Activated gamma-delta T cell treated with Interleukin-2 at 50 U/mL for 16 hours (primary cell): ENCODE results near the gene CAMK2D.

Source experiments
- DNase-seq: peaks from one replicate; pipeline ENCODE4 v3.0.0-alpha.2; 2020

Gene CAMK2D

DNA sequence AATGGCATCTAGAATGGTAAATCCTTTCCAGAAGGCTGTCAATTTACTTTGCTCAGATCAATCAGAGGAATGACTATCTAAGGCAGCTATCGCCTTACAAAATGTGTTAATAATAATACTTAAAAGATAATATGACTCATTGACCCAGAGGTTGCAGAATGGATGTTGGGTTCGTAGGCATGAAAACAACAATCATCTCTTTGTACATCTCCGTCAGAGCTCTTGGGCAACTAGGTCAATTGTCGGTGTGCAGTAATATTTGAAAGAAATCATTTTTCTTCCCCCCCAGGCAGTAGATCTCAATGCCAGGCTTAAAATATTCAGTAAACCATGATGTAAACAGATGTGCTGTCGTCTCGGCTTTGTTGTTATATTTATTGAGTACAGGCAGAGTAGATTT is 165.1 kb downstream of the CAMK2D start:
- DNase-seq = no peak

DNA sequence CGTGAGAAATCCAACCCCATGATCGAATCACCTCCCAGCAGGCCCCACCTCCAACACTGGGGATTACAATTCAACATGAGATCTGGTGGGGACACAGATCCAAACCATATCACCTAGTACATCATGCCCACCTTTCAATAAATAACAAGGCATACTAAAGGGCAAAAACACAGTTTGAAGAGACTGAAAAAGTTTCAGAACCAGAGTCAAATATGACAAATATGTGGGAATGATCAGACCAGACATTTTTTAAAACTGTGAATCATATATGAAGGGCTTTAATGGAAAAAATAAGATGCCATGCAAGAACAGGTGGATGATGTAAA is 167.3 kb downstream of the CAMK2D start:
- DNase-seq = no peak

DNA sequence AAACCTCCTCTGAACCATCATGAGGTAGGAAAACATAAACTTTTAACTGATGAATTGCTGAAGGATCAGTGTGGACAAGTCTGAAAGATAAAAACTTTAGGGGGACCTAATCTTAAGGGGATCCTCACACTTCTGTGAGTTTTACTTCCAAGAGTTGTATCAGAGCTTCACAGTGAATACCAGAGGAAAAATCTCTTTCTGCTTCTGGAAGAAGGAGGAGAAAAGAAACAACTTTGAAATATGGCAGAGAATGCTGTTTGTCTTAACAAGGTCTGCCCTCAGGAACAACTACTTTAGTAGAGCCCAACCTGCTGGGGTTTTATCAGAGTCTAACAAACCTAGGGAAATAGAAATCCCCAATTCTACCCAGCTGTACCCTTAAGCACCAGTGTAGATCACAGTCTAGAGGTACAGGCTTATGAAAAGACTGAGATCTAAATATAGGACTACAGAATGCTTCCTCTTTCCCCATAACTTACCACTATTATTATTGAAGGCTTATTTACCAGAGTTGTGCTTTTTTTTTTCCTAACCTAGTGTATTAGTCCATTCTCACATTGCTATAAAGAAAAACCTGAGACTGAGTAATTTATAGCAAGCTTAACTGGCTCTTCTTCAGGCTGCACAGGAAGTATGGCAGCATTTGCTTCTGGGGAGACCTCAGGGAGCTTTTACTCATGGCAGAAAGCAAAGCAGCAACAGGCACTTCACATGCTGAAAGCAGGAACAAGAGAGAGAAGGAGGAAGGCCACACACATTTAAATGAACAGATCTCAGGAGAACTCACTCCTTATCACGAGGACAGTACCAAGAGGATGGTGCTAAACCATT is 167.9 kb downstream of the CAMK2D start:
- DNase-seq = no peak

DNA sequence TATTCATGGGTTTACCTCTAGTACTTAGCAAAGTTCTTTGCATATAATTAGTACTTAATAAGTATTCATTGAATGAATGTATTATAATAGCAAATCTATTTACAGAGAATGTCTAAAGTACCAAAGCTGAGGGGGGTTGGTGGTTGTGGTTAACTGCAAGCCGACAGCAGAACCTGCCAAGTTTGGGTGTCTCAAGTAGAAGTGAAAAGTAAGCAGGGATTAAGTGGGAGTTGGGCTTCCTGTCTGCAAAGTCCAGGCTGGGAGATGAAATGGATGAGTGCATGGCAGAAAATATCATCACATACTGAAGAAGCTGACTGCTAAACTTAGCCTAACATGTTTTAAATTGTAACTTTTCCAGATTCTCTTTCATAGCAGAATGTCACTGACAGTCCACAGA is 169.6 kb downstream of the CAMK2D start:
- no peak for DNase-seq

DNA sequence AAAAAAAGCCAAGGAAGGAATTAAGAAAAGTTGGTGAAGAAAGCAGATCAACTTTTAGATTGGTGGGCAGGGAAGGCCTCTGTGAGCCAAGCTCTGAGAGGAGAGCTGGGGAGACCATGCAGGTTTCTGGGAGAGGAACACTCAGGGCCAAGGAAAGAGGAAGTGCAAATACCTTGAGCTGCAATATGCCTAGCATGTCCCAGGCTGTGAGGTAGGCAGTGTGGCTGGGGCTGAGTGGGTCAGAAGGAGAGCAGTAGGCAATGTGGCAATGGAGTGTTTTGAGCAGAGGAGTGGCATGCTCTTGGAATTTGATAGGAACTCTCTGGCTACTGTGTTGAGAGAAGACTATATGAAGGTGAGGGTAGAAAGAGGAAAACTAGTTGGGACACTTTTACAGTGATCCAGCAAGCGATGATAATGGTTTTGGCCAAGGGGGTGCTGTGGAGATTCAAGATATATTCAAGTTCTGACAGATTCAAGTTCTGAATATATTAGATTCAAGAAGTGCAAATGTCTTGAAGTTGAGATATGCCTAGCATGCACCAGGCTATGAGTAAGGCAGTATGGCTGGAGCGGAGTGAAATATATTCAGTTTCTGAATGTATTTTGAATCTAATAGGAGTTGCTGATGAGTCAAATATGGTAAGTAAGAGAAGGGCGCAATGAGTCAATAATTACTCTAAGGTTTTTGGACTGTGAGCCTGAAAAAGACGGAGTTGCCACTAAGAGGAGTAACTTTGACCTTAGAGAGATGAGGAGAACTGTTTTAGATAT is 172.5 kb downstream of the CAMK2D start:
- no peak for DNase-seq

DNA sequence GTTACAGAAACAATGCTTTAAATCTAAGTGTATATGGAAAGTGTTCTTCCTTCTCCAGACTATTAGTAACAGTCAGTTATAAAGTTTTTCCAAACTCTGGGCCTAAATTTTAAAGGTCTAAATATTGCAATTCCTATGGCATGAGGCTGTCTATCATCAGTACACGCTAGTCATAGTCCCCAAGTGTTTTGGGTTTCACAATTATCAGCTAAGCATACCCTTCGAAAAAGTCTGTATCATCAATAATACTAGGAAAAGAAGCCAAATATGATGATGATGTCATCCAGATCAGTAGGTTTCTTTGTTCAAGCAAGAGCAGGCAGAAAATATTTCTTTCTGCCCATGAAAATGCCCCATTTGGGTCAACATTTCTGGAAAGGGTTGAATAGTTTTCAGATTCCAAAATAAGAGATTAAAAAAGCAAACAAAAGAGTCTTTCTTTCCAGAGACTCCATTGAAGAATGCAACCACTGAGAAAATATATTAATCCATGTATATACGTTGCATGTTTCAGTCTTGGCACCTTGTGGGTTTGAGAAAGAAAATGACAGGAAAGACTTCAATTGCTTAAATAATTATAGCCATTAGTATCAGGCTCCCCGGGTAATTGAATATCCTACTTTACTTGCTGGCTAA is 173.8 kb downstream of the CAMK2D start:
- DNase-seq = no peak

DNA sequence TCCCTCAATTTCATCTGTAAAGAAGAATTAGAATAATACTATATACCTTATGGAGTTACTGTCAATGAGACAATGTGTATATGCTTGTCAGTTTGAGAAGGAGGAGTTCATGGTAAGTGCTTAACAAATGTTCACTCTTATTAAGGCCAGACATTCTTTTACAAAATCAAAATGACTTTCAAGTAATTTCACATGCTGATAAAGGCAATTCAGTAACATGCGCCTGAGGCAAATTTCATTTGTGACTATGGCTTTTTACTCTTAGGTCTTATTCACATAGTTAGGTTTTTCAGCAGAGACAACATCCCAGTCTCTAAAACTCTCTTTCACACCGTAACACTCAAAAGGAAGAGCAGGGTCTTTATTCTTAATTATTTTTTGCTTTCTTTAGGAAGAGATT is 174.4 kb downstream of the CAMK2D start:
- DNase-seq = no peak

DNA sequence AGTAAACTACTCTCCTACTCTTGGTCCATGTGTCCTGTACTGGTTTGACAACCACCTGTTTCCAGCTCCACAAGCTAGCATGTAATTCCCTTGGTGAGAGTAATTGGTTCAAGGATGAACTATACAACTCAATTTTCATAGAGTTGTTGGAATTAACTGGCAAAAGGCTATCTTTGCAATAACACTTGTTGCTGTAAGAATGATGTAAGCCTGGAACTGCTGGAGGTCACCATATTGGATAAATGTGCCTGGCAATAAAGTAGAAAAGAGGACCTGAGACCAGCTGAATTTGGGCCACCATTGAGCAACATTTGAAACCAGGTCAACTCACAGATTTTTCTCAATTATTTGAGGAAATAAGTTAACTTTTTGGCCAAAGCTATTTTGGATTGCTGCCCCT is 175.5 kb downstream of the CAMK2D start:
- DNase-seq = no peak

DNA sequence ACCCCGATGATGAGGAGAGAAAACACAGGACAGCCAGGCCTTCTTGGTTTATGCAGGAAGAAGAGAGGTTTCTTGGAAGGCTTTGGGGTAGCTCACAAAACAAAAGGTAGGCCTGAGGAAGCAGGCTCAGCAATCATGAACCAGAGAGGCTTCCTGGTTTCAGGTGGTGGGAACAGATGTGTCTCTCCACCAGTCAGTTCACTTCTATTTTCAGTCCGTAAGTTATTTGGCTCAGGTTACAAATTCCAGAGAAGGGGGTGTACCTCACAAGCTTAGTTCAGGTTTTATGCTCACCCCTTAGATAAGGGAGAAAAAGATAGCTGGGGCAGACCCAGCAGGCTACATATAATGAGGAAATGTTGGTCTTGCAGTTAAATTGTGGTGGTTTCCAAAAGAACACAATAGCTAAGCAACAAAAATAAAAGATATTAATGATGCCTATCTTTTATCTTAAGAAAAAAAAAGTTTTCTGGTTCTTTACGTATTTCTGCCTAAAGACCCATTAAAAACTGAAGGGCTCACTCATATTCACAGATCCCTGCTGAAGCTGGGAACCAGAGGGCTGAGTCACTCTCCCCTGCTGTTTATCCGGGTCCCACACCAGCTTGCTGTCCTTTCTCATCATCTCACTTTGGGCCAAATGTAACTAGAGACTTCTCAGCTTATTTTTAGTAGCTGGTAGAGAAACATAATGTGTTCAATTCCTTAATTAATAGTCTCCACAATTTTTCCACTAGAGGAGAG is 177.0 kb downstream of the CAMK2D start:
- no peak for DNase-seq

DNA sequence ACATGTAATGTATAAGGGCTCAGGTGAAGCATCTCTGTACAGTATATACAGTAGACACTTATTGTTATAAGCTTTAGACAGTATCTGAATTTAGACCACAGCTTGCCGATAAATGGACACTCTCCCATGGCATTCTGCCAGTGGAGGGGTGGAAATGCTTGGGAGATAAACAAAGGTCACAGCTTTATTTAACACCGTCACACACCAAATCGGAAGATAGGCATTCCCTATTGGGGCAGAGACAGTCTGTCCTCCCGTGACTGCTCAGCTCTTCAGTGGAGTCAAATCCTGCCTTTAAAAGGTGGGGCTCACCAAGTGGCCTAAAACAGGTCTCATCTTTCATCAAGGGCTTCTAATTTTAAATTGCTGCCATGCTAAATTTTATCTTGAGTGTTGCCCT is 178.8 kb downstream of the CAMK2D start:
- no peak for DNase-seq

DNA sequence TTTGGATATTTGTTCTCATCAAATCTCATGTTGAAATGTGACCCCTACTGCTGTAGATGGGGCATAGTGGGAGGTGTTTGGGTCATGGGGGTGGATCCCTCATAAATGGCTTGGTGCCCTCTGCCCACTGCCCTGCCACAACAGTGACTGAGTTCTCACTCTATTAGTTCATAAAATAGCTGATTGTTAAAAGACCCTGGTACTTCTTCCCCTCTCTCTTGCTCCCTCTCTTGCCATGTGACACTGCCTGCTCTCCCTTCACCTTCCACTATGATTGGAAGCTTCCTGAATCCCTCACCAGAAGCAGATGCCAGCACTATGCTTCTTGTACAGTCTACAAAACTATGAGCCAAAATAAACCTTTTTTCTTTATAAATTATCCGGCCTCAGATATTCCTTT is 182.2 kb downstream of the CAMK2D start:
- no peak for DNase-seq

DNA sequence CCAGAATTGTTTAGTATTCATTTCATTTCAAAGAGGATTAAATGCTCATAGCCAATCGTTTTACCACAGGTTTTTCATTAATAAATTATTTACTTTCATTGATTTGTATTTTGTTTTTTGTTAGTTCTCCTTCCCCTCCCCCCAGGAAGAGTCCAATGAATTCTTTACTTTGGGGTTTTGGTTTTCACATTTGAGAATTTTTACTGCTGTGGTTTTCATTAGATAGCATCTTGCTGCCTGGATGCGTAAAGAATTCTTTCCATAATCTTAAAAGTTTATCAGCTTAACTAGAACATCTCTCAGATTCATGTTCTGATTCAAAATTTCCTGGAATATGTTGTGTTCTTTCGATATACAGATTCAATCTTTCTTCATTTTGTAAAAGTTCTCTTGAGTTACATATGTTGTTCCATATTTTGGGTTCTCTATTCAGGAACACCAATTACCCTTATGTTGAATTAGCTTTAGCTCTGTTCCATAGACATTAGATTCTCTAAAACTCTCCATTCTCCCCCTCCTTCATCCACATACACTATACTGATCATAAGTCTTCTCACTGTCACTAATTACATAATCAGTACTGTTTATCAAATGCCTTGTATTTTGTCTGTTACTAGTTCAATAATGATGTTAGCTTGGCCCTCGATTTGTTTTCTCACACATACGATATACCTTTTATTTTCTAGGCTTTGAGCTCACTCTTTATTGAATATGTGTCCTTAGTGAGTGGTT is 184.4 kb downstream of the CAMK2D start:
- no peak for DNase-seq

DNA sequence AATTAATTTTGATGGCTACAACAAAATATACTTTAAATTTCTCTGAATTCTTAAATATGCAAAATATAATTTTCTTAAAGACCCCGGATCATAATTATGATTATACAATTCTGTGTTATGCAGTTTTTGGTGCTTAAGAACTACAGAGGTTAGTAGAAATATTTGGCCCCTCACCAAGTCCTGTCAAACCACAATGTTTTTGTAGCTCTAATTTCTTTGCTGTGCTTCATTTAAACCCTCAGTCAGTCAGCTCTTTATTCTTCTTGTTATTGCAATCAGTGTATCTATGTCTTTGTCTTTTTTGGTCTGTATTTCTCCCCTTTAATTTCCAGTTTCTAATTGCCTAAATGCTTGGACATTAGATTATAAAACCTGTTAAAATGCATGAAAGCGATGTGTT is 186.1 kb downstream of the CAMK2D start:
- DNase-seq = no peak

DNA sequence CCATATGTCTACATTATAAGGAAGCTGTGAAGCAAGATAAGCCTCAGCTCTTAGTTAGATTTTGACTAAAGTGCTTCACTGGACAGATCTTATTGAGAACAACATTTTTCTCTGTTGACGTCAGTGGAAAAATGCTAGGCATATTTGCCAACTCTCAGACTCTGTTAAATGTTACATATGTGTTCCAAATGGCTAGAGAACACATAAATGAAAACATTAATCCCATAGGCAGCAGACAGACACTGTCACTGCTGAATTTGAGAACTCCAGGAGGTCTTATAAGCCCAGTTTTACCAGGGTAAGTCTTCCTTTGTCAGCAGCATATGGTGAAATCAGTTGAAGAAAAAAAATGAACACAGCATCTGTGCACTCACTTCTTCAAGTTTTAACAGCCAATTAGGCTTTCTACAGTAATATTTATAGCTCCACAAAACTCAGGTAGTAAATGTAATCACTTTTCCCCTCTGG is 186.9 kb downstream of the CAMK2D start:
- no peak for DNase-seq

DNA sequence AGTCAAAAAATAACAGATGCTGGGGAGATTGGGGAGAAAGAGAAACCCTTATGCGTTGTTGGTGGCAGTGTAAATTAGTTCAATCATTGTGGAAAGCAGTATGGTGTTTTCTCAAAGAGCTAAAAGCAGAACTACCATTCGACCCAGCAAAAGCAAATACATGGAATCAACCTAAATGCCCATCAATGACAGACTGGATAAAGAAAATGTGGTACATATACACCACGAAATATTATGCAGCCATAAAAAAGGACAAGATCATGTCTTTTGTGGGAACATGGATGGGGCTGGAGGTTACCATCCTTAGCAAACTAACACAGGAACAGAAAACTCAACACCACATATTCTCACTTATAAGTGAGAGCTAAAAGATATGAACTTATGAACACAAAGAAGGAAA is 188.9 kb downstream of the CAMK2D start:
- DNase-seq = no peak

DNA sequence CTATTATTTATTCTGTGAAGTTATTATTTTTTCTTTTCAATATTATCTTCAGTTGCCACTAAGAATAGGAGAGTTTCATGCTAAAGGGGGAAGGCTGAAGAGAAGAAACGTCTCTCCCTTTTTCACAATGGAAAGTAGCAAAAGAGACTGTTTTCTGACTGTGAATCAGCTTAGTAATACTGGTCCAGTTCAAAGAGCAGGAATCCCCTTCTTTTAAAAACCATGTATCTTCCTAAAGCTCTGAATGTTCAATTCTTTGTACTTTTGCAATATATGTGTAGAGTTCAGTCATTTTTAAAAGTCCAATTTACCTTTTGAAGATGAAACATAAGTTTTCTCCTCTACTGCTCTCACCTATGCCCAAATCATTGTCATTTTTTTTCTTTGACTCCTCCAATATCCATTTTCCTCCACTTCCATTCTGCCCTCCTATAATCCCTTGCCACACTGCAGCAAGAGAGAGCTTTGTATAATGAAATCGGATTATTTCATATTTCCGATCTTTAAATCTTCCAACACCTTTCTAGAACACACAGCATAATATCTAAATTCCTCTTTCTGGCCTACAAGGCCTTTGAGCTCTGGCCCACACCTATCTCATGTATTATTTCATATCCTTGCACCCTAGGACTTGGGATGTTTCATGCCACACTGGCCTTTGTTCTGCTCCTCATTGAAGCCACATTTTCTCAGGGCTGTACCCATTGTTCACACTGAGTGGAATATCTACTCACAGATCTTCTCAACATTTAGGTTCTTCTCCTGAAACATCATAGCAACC is 195.3 kb downstream of the CAMK2D start:
- no peak for DNase-seq

DNA sequence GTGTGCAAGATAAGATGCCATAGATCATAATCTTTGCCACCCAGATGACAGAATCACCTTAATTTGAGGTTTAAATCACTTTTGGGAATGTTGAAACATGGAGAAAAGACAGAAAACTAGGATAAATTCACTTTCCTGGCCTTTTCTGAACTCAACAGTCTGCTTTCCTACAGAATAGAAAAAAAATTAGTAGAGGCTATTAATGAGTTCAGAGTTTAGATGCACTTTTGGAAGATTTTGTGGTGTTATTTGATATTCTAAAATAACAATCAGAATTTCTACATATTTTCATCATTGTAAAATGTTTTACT is 195.9 kb downstream of the CAMK2D start:
- DNase-seq = no peak

DNA sequence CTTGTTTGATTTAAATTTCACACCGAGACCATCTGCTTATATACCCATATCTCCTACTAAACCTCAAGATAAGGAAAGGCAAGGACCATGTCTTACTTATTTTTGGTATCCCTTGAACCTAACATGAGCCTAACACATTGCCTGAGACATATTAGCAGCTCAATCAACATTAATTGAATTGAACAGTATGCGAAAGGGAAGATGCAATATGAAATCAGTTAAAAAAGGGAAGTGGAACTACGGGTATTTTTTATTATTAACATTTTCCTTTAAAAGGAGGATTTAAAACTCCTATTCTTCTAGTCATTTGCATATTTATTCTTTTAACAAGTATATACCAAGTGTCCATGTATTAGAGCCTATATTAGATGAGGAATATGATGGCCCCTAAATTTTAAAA is 197.0 kb downstream of the CAMK2D start:
- no peak for DNase-seq

DNA sequence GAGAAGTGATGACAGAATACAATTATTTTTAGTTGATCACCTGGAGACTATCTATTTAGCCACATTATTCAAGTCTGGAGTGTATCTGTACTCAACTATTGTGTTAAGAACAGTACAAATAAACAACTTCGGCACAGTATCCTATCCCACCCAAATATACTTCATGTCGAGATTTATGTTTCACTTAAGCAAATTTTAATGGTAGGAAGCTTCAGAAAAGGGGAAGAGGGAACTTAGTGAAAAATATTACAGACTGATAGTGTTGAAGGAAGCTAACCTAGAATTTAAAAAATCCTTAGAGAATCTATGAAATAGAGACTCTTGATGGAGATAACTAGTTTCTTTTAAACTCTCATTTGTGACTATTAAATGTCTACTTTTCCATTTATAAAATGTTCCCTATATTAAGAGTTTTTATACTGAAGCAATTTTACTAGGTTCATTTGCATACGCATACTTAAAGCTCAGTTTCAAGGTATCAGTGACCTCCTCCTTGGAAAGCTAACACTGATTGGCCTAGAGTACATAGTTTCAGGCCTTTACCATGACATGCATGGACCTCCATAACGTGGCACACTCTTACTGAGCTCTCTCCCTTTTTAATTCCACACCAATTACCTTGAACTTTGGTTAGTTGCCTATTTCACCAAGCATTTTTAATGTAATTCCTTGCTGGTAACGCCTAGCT is 197.7 kb downstream of the CAMK2D start:
- DNase-seq = no peak

DNA sequence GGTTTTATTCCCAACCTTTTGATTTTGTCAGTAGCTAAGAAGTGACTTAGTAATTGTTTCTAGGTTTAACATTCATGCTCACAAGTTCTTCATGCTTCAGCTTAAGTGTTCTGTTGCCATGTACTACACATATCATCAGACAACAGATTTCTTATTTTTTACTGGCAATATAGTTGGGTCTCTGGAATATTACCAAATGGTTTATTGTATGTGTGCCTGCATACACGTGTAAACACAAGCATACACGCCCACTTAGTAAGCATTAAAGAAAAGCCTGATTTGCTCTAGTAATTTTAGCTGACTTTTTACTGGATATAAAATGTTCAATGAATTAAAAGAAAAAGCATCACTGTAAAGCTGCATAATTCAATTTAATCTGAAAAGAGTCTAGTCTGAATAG is 199.8 kb downstream of the CAMK2D start:
- DNase-seq = no peak

DNA sequence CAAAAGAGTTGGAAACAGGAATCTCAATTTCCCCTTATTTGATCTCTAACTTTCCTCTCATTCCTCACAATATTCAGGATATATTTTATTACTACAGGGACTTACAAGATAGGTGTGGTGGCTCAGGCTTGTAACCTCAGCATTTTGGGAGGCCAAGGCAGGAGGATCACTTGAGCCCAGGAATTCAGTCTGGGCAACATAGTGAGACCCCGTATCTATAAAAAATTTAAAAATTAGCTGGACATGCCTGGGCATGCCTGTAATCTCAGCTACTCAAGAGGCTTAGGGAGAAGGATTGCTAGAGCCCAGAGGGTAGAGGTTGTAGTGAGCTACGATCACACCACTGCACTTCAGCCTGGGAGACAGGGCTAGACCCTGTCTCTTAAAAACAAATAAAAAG is 200.4 kb downstream of the CAMK2D start:
- DNase-seq = no peak
